Skin of body (tissue), 2 donors: ENCODE measurements around the gene WDFY2. TPM values are rescaled to one million over a fixed set of nuclear protein-coding genes. Genes with fewer than 3 reads are reported as not detected.
"Not testable (repeated sequence)": the region's sequence is repeated elsewhere in the genome, so short reads cannot be mapped to it uniquely, and the experiment has no call there.

ENCODE experiments used
- DNase-seq: peaks from one replicate; lab custom pipeline; 2025; lab: John Stamatoyannopoulos, UW
- total RNA-seq: library from RNA; depleted of rRNA; stranded (reverse); fragments of >200 nt; gene quantifications from one replicate; pipeline ENCODE4 v1.2.3, GENCODE V29; 2014

WDFY2 gene
- total RNA-seq, 1 donor from 2014 or later = 28.9 TPM

GRCh38 chr13:51663973-51664957, 80.0 kb downstream of the WDFY2 start:
- DNase-seq = no peak

DNA sequence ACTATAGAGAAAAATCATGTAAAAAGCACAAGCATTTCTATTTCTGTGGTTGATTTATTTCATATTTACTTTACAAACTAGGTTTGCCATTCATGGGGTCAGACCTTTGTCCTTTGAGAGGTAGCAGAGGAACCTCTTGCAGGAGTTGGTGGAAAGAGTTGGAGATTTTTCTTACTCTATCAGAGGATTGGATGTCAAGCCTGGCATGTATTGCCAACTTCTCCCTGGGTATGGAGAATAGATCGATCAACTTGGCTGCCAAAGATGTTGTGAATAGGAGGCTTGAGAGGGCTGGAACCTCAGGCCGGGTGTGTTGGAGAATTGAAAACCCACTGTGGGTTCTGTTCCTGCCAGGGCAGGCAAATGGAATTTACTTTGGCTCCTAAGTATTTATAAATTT, 81.2 kb downstream of the WDFY2 start:
- DNase-seq = no peak

DNA sequence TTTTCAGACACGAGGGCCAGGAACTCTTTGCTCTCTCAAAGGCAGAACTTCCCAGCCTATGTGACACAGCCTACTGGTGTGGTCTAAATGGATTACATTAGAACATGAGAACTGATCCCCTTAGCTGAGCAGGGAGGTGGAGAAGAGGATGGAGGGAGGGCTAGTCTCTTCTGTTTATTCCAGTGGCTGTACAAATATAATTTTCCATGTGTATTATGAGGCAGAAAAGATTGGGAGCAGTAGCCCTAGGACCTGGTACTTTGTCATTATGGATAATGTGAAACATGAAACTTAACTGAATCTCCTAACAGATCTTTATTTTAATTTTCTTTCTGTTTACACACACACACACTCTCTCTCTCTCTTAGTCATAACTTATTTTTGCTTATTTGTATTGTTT, 82.1 kb downstream of the WDFY2 start:
- no peak for DNase-seq

GRCh38 chr13:51666839-51667238, 82.6 kb downstream of the WDFY2 start:
- DNase-seq = no peak

GRCh38 chr13:51668580-51669195, 84.4 kb downstream of the WDFY2 start:
- DNase-seq = no peak

DNA sequence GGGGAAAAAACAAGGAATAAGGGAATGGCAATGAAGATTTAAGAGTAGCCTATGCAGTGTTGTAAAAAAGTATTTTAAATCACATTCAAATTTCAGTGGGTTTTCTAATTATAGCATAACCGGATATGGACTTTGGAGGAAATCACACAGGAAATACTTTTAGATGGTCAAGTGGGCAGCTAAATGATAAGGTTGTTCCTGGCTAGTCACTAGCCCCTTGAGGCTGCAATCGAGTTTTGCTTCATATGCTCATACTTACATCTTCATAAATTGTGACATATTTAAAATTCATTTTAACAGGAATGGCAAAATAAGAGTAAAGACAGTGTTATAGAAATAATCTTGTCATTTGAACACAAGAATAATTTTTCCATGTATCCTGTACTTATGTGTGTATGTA, 88.9 kb downstream of the WDFY2 start:
- no peak for DNase-seq

DNA sequence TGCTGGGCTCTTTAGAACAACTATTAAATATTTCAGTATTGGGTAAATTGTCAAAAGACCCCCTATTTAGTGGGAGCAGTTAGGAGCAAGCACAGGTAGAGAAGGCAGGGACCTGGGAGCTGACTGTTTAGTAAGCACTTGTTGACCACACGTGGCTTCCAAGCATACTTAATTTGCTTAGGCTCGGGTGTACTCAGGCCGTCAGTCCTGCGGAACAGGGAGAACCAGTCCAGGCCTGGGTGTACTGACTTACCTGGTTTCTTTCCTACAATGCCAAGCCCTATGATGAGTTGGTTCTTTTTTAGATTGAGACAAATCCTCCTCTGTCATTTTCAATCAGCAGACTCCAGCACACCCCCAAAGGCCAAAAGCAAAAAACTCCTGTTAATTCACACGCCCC, 90.0 kb downstream of the WDFY2 start:
- no peak for DNase-seq

GRCh38 chr13:51675385-51675784, 91.1 kb downstream of the WDFY2 start:
- no peak for DNase-seq

DNA sequence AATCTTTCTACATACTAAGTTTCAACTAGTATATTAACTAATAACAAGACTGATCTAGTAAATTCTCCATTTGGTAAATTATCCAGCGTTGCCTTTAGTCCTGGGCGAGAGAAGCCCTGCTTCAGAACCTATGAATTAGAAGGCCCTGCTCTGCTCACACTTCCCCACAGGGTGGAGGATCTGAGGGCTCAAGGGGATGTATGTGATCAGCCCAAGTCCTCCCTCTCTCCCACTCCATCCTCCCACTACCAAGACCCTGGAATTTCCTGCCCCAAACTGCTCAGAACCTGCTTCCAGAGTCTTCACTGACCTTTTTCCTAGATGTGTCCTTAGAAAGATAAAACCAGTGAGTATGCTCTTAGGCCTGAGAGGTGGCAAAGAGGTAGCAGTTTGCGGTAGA, 91.6 kb downstream of the WDFY2 start:
- no peak for DNase-seq

DNA sequence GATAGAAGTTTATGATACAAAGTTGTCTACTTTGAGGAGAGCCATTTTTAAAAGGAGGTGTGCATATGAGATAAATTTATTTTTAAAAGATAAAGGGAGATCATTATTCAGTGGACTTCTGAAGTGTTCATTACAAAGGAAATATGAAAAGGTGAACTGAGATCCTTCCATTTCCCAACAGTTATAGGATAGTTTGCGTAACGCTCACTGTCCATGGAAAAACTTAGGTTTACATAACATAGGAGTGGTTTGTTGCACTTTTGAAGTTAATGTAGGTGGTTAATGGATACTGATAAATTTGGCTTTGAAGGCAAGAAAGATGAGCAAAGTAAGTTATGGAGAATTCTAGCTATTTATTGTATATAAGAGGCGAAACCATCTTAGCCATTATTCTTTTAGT, 92.5 kb downstream of the WDFY2 start:
- no peak for DNase-seq

DNA sequence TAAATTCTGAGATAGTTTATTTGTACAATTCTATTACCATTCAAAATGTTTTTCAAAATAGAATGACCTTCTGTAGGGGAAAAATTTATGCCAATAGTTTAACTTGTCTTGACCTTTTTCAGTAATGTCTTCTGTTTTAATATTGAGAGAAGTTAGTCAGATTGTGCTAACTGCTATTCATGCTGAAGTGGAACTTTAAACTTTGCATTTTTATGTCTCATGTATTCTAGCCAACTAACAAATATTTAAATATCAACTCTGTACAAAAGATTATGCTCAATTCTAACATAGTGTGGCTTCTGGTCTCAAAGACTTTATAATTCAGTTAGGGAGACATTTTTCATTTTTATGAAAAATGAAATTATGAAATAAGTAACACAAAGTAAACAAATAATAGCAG, 94.2 kb downstream of the WDFY2 start:
- no peak for DNase-seq

- DNase-seq = no peak
Measured at GRCh38 chr13:51679616-51680015, 95.4 kb downstream of the WDFY2 start.

DNA sequence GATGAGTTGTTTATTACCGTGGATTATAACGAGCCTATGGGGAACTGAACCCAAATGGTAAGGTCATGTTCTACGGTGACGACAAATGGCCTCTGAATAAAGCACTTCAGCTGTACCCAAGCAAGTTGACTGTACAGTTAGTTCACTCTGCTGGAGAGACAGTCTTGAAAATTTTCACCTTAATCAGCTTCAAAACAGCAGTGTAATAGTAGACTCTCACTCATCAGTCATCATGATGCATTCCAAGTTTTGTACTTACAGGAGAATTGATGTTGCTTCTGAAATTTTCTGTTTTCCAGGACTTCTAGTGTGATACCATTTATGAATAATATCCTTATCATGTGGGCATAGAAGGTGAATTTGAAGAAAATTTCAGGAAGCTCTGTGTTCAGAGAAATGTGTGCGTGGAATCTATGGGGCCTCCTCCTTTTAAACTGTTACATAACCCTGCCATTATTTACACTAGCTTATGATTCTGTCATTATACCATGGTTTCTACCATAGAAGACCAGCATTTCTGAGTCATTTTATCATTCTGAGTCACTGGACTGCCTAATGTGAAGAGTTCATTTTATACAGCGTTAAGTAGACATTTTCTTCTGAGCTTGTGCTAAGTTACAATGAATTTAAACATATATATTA, 96.9 kb downstream of the WDFY2 start:
- no peak for DNase-seq

GRCh38 chr13:51682686-51683085, 98.4 kb downstream of the WDFY2 start:
- DNase-seq = no peak

GRCh38 chr13:51683597-51683996, 99.3 kb downstream of the WDFY2 start:
- no peak for DNase-seq

- DNase-seq = no peak
Measured at GRCh38 chr13:51684076-51684475, 99.8 kb downstream of the WDFY2 start.

DNA sequence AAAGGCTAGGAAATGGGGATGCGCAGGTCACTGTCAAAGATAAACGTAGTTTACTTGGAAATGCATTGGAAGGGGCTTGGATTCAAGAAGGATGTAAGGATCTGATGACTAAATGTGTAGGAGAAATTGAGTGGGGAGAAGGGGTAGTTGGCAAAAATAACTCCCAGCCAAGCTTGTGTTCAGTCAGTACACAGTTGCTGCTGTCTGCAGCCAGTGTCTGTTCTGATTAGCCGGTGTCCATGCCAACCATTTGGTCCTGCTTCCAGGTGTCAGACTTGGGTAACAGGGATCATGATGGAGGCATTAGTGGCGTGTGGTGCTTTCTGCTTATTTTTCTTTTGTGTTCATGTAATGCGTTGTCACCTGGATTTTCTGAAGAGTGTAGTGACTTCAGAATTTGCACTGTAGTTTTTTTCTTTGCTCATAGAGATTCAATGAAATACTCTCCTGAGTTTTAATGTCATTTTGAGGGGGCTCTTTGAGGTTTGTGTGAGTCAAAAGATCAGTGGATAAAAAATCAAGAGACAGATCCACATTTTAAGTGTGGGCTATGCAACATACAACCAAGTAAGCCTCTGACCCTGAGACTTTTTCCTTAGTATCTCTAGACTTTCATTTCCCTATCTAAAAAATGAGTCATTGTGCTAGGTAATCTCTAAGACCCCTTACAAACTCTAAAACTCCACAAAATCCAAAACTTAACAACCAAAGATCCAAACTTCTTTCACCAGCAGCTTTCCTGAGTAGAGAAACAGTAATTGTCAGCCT, 103.9 kb downstream of the WDFY2 start:
- DNase-seq = no peak

GRCh38 chr13:51688937-51689662, 104.8 kb downstream of the WDFY2 start:
- DNase-seq = no peak

DNA sequence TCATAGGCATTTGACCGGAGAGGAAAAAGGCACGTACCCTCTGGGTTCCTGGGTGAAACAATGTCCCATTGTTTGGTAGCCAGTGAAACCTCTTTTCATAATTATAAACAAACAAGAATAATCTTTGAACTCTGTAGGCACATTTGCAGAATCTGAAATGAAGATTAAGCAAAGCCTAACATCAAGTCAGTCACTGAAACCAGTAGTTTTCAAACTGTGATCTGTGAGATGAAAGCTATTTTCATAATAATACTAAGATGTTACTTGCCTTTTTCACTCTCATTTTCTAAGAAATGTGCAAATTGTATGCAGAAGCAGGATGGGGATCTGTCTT, 105.4 kb downstream of the WDFY2 start:
- DNase-seq = no peak

DNA sequence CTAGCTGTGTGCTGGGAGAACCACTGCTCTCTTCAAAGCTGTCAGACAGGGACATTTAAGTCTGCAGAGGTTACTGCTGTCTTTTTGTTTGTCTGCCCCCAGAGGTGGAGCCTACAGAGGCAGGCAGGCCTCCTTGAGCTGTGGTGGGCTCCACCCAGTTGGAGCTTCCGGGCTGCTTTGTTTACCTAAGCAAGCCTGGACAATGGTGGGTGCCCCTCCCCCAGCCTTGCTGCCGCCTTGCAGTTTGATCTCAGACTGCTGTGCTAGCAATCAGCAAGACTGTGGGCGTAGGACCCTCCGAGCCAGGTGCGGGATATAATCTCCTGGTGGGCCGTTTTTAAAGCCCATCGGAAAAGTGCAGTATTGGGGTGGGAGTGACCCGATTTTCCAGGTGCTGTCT, 111.4 kb downstream of the WDFY2 start:
- DNase-seq = not testable (repeated sequence)

- no peak for DNase-seq
Measured at GRCh38 chr13:51697181-51697580, 112.9 kb downstream of the WDFY2 start.
